ENCODE results near the gene CAMK2D.

GRCh38 chr4:113707048-113707447 is 54.5 kb downstream of the CAMK2D start:
- TF ChIP-seq CTCF (conservative IDR thresholded peaks at IDR 0.05; ENCODE audit: low read depth, low read length) (no peak), EZH2 (IDR thresholded peaks at IDR 0.05; ENCODE audit: borderline replicate concordance, low read depth, low read length, poor library complexity, severe bottlenecking) (no peak)
